Ishikawa (cell line): ENCODE results near the gene EVI5.

Experiments used
- CEBPB ChIP-seq: IDR thresholded peaks from 2 replicates; pipeline ENCODE4 v1.6.1; 2012
- EGR1 ChIP-seq: IDR thresholded peaks from 2 replicates; pipeline ENCODE4 v1.6.1; 2012
- EP300 ChIP-seq: IDR thresholded peaks from 2 replicates; pipeline ENCODE4 v1.6.1; 2012; ENCODE audit warnings: borderline replicate concordance
- MAX ChIP-seq: IDR thresholded peaks from 2 replicates; pipeline ENCODE4 v1.6.1; 2012
- NFIC ChIP-seq: IDR thresholded peaks from 2 replicates; pipeline ENCODE4 v1.6.1; 2012
- TAF1 ChIP-seq: IDR thresholded peaks from 2 replicates; pipeline ENCODE4 v1.6.1; 2012; ENCODE audit warnings: low read depth, mild to moderate bottlenecking
- YY1 ChIP-seq: IDR thresholded peaks from 2 replicates; pipeline ENCODE4 v1.6.1; 2012; ENCODE audit warnings: low read depth
- ZBTB7A ChIP-seq: IDR thresholded peaks from 2 replicates; pipeline ENCODE4 v1.6.1; 2012; ENCODE audit warnings: low read depth

- TF ChIP-seq ZBTB7A (no peak), YY1 (no peak), EGR1 (no peak), NFIC (no peak), CEBPB (no peak), MAX (no peak), EP300 (no peak), TAF1 (no peak)
Measured at GRCh38 chr1:92527670-92528069, 257.2 kb downstream of the EVI5 start.
